Measurements from ENCODE around the gene LARGE1. TPM values are rescaled to one million over a fixed set of nuclear protein-coding genes. Genes with fewer than 3 reads are reported as not detected.

The LARGE1 gene
- total and polyA plus RNA-seq, 2 of the 4 experiments (the other 2 are of a cell fraction), result 6.2 to 12.4 TPM

- peak; percentile 72 for DNase-seq
- ChIA-PET CTCF (no interaction called here), POLR2A (ENCODE audit: unreplicated experiment) (no interaction called here)
- Histone ChIP-seq H3K36me3 (ENCODE audit: control insufficient read depth, insufficient read depth, low read length) (no peaks in the 10 kb centered on the region), H2BK5ac (ENCODE audit: low read depth, low read length, poor library complexity, severe bottlenecking) (no peak overlapping the region), H2BK120ac (ENCODE audit: low read depth, low read length) (no peak overlapping the region), H3K4me1 (ENCODE audit: control insufficient read depth, insufficient read depth, low read length) (peaks cover 2% of the 10 kb centered on the region; the same call in 1 of the 2 replicates), H3K9me3 (ENCODE audit: control insufficient read depth, insufficient read depth, low read length) (no peaks in the 10 kb centered on the region), H2BK15ac (ENCODE audit: low read depth, low read length) (no peak overlapping the region), H4K8ac (ENCODE audit: low read depth in 2 of 2, low read length in 2 of 2) (no peak overlapping the region), H3K27ac (ENCODE audit: insufficient read depth, low read length) (no peak overlapping the region), H2AK5ac (ENCODE audit: low read depth, low read length) (no peak overlapping the region), H3K27me3 (ENCODE audit: control insufficient read depth, insufficient read depth, low read length) (no peaks in the 10 kb centered on the region), H4K5ac (ENCODE audit: low read depth, low read length) (no peak overlapping the region), H3K9ac (ENCODE audit: low read depth, low read length) (no peak overlapping the region), H2BK20ac (ENCODE audit: low read depth, low read length) (no peak overlapping the region), H3K23ac (ENCODE audit: low read depth, low read length) (no peak overlapping the region), H3K4me2 (ENCODE audit: low read depth, low read length) (no peak overlapping the region), H3K14ac (replicated peaks; ENCODE audit: low read depth, low read length) (no peak overlapping the region), H2AK9ac (replicated peaks; ENCODE audit: low read depth, low read length, poor library complexity) (no peak overlapping the region), H3K4ac (ENCODE audit: low read depth, low read length) (no peak overlapping the region), H3K18ac (ENCODE audit: low read depth, low read length) (no peak overlapping the region), H3K9me1 (ENCODE audit: insufficient read depth, low read length) (peaks cover 2% of the 10 kb centered on the region; the same call in 1 of the 2 replicates), H4K20me1 (ENCODE audit: insufficient read depth, low read length) (no peaks in the 10 kb centered on the region), H3K56ac (ENCODE audit: extremely low read depth, insufficient read depth, low read length) (no peak overlapping the region), H4K91ac (ENCODE audit: insufficient read depth, low read depth, low read length) (no peak overlapping the region), H2AFZ (replicated peaks; ENCODE audit: low read length, poor library complexity) (no peak overlapping the region), H3K4me3 (ENCODE audit: insufficient read depth, low read depth, low read length) (no peak overlapping the region), H3K79me1 (ENCODE audit: low read depth in 1 of 2, low read length in 2 of 2) (no peaks in the 10 kb centered on the region)
- intact Hi-C loops (cut with micrococcal nuclease) (loop anchor here (10.0 kb wide), 1 partner anchor 291 kb away; no protein-coding TSS in a partner anchor), in situ Hi-C loops (cut with MboI; ENCODE audit: low sequenced_read_pairs) (loop anchor here (10.0 to 25.0 kb wide), 3 partner anchors 411 to 1641 kb away; partner anchors contain the start of gene LARGE1), dilution Hi-C loops (cut with HindIII; ENCODE audit: low sequenced_read_pairs, unreplicated experiment) (no loop called here)
- BruUV-seq (replicated peaks), result no TSS peak
- no CpG with 5 or more reads among the region's 7 CpGs for WGBS, 2 experiments (ENCODE audit: extremely low coverage in 2 of 2, insufficient read length in 1 of 2)
- peak; percentile 49 for ATAC-seq (ENCODE audit: low read depth)
- TF ChIP-seq BHLHE40 (IDR thresholded peaks at IDR 0.05; ENCODE audit: low read depth, low read length) (peak; percentile 45; the same call in 1 of the 2 replicates), MAFK (IDR thresholded peaks at IDR 0.05; ENCODE audit: low read depth, low read length) (no peak), MXI1 (IDR thresholded peaks at IDR 0.05; ENCODE audit: borderline replicate concordance, low read depth, low read length) (no peak), FOS (IDR thresholded peaks at IDR 0.05; ENCODE audit: low read depth, low read length) (no peak), RAD21 (IDR thresholded peaks at IDR 0.05; ENCODE audit: low read length) (no peak), MAZ (IDR thresholded peaks at IDR 0.05; ENCODE audit: borderline replicate concordance, low read depth, low read length) (no peak), RCOR1 (IDR thresholded peaks at IDR 0.05; ENCODE audit: insufficient replicate concordance, low read length) (no peak), RFX5 (IDR thresholded peaks at IDR 0.05; ENCODE audit: low read depth, low read length) (no peak), CTCF (conservative IDR thresholded peaks at IDR 0.05; ENCODE audit: low read depth, low read length) (no peak), POLR2A (IDR thresholded peaks at IDR 0.05; ENCODE audit: low read depth, low read length) (no peak), NFE2L2 (IDR thresholded peaks at IDR 0.05; ENCODE audit: low read depth, low read length) (no peak), CHD1 (IDR thresholded peaks at IDR 0.05; ENCODE audit: low read depth, low read length) (no peak), CEBPB (IDR thresholded peaks at IDR 0.05; ENCODE audit: low read depth, low read length) (peak; percentile 84), SMC3 (IDR thresholded peaks at IDR 0.05; ENCODE audit: low read depth, low read length) (no peak), USF2 (IDR thresholded peaks at IDR 0.05; ENCODE audit: low read depth, low read length) (no peak)
These were observed 406.6 kb downstream of the LARGE1 start for GRCh38 chr22:33513388-33514338.

Data from IMR-90 (cell line).